Ishikawa (cell line): ENCODE results near the gene SACM1L.

ENCODE experiments used
- CEBPB ChIP-seq: IDR thresholded peaks from 2 replicates; pipeline ENCODE4 v1.6.1; 2012
- CREB1 ChIP-seq: IDR thresholded peaks from 2 replicates; pipeline ENCODE4 v1.6.1; 2012; ENCODE audit warnings: low read depth
- EGR1 ChIP-seq: IDR thresholded peaks from 2 replicates; pipeline ENCODE4 v1.6.1; 2012
- EP300 ChIP-seq: IDR thresholded peaks from 2 replicates; pipeline ENCODE4 v1.6.1; 2012; ENCODE audit warnings: borderline replicate concordance
- FOXM1 ChIP-seq: IDR thresholded peaks from 2 replicates; pipeline ENCODE4 v1.6.1; 2012; ENCODE audit warnings: low read depth, borderline replicate concordance
- MAX ChIP-seq: IDR thresholded peaks from 2 replicates; pipeline ENCODE4 v1.6.1; 2012
- NFIC ChIP-seq: IDR thresholded peaks from 2 replicates; pipeline ENCODE4 v1.6.1; 2012
- RAD21 ChIP-seq: IDR thresholded peaks from 2 replicates; pipeline ENCODE4 v1.6.1; 2012; ENCODE audit warnings: low read depth
- REST ChIP-seq: IDR thresholded peaks from 2 replicates; pipeline ENCODE4 v1.6.1; 2012; ENCODE audit warnings: low read depth, mild to moderate bottlenecking
- TAF1 ChIP-seq: IDR thresholded peaks from 2 replicates; pipeline ENCODE4 v1.6.1; 2012; ENCODE audit warnings: low read depth, mild to moderate bottlenecking
- TCF12 ChIP-seq: IDR thresholded peaks from 2 replicates; pipeline ENCODE4 v1.6.1; 2012; ENCODE audit warnings: low read depth
- TEAD4 ChIP-seq: IDR thresholded peaks from 2 replicates; pipeline ENCODE4 v1.6.1; 2012
- USF1 ChIP-seq: IDR thresholded peaks from 2 replicates; pipeline ENCODE4 v1.6.1; 2012
- YY1 ChIP-seq: IDR thresholded peaks from 2 replicates; pipeline ENCODE4 v1.6.1; 2012; ENCODE audit warnings: low read depth
- ZBTB7A ChIP-seq: IDR thresholded peaks from 2 replicates; pipeline ENCODE4 v1.6.1; 2012; ENCODE audit warnings: low read depth

SACM1L gene

GRCh38 chr3:45772341-45773035 is 83.3 kb downstream of the SACM1L start:
- TF ChIP-seq TEAD4 = no peak
- no peak for TF ChIP-seq NFIC
- no peak for TF ChIP-seq RAD21
- TF ChIP-seq CEBPB = no peak
- no peak for TF ChIP-seq TAF1
- TF ChIP-seq REST = no peak
- no peak for TF ChIP-seq TCF12
- TF ChIP-seq YY1 = no peak
- no peak for TF ChIP-seq EGR1
- no peak for TF ChIP-seq MAX
- no peak for TF ChIP-seq CREB1
- no peak for TF ChIP-seq ZBTB7A
- no peak for TF ChIP-seq FOXM1

- peak; percentile 39; the same call in 1 of the 2 replicates for TF ChIP-seq FOXM1
- peak; percentile 57; the same call in 1 of the 2 replicates for TF ChIP-seq USF1
- peak; percentile 67 for TF ChIP-seq NFIC
- peak; percentile 26; the same call in 1 of the 2 replicates for TF ChIP-seq EP300
- peak; percentile 8 for TF ChIP-seq MAX
- no peak for TF ChIP-seq CEBPB
- peak; percentile 57; the same call in 1 of the 2 replicates for TF ChIP-seq TCF12
- TF ChIP-seq ZBTB7A = no peak
Measured at GRCh38 chr3:45773072-45773471, 83.9 kb downstream of the SACM1L start.

GRCh38 chr3:45773714-45774449 is 84.7 kb downstream of the SACM1L start:
- peak; percentile 32; the same call in 1 of the 2 replicates for TF ChIP-seq NFIC
- TF ChIP-seq EP300 = peak; percentile 74; the same call in 1 of the 2 replicates
- no peak for TF ChIP-seq EGR1
- peak; percentile 44; the same call in 1 of the 2 replicates for TF ChIP-seq FOXM1
- peak; percentile 44; the same call in 1 of the 2 replicates for TF ChIP-seq MAX
- no peak for TF ChIP-seq CREB1
- peak; percentile 82 for TF ChIP-seq TEAD4
- peak; percentile 88 for TF ChIP-seq USF1
- TF ChIP-seq TCF12 = peak; percentile 74
- 0 out of 2 replicates have a peak, but pooled peaks have one; percentile 9 for TF ChIP-seq CEBPB

- no peak for TF ChIP-seq TEAD4
- no peak; the same call in 1 of the 2 replicates for TF ChIP-seq NFIC
Measured at GRCh38 chr3:45774581-45775521, 85.7 kb downstream of the SACM1L start.

- TF ChIP-seq TEAD4 (no peak), MAX (no peak), TAF1 (no peak), FOXM1 (no peak), ZBTB7A (no peak), YY1 (no peak), CREB1 (no peak), TCF12 (no peak), RAD21 (no peak), REST (no peak), USF1 (no peak), EP300 (no peak), EGR1 (no peak), CEBPB (no peak), NFIC (no peak)
Measured at GRCh38 chr3:45775571-45776300, 86.5 kb downstream of the SACM1L start.
